ENCODE results near the gene PFDN4.
"Not testable (repeated sequence)": the region's sequence is repeated elsewhere in the genome, so short reads cannot be mapped to it uniquely, and the experiment has no call there.

The PFDN4 gene

GRCh38 chr20:54244113-54244512, 36.2 kb downstream of the PFDN4 start:
- no peak overlapping the region for H3K27ac ChIP-seq (ENCODE audit: low read depth, low read length)

GRCh38 chr20:54248705-54249104, 40.8 kb downstream of the PFDN4 start:
- not testable (repeated sequence) for H3K4ac ChIP-seq (ENCODE audit: low read depth, low read length); H2AK5ac ChIP-seq (ENCODE audit: low read length); DNase-seq; H3K56ac ChIP-seq (ENCODE audit: low read length); H3K9ac ChIP-seq (ENCODE audit: low read length); H2BK15ac ChIP-seq (replicated peaks; ENCODE audit: low read depth); H2BK120ac ChIP-seq (ENCODE audit: low read depth, low read length); H3K27me3 ChIP-seq (ENCODE audit: insufficient read depth, low read length, poor library complexity); H4K8ac ChIP-seq (ENCODE audit: low read depth, low read length); H3K23ac ChIP-seq (ENCODE audit: low read length); H3K36me3 ChIP-seq (ENCODE audit: control insufficient read depth, insufficient read depth, low read length); H3K18ac ChIP-seq (ENCODE audit: low read length); H3K4me1 ChIP-seq (ENCODE audit: control insufficient read depth, low read depth, low read length); H4K5ac ChIP-seq (ENCODE audit: low read length); H2BK5ac ChIP-seq (ENCODE audit: low read length); H3K79me1 ChIP-seq (ENCODE audit: low read length); H3K79me2 ChIP-seq (ENCODE audit: control insufficient read depth, insufficient read depth, low read length); H3K4me2 ChIP-seq (ENCODE audit: low read length); H3K27ac ChIP-seq (ENCODE audit: low read depth, low read length); H3K4me3 ChIP-seq (ENCODE audit: low read length)
- WGBS (ENCODE audit: extremely low coverage, insufficient coverage, low lambda C conversion rate), result no CpG with 5 or more reads among the region's 4 CpGs

More at GRCh38 chr20:54244113-54244512, 36.2 kb downstream of the PFDN4 start:
- Histone ChIP-seq H2AK5ac (ENCODE audit: low read length) (no peak overlapping the region), H3K27me3 (ENCODE audit: insufficient read depth, low read length, poor library complexity) (no peaks in the 10 kb centered on the region), H2BK15ac (replicated peaks; ENCODE audit: low read depth) (no peak overlapping the region), H3K4ac (ENCODE audit: low read depth, low read length) (no peak overlapping the region), H3K18ac (ENCODE audit: low read length) (no peak overlapping the region), H3K4me1 (ENCODE audit: control insufficient read depth, low read depth, low read length) (no peaks in the 10 kb centered on the region), H3K79me1 (ENCODE audit: low read length) (no peaks in the 10 kb centered on the region), H2BK5ac (ENCODE audit: low read length) (no peak overlapping the region), H3K79me2 (ENCODE audit: control insufficient read depth, insufficient read depth, low read length) (no peaks in the 10 kb centered on the region), H3K4me2 (ENCODE audit: low read length) (no peak overlapping the region), H4K8ac (ENCODE audit: low read depth, low read length) (no peak overlapping the region), H3K4me3 (ENCODE audit: low read length) (no peak overlapping the region), H3K56ac (ENCODE audit: low read length) (no peak overlapping the region), H3K9ac (ENCODE audit: low read length) (no peak overlapping the region), H4K5ac (ENCODE audit: low read length) (no peak overlapping the region), H3K36me3 (ENCODE audit: control insufficient read depth, insufficient read depth, low read length) (no peaks in the 10 kb centered on the region), H3K23ac (ENCODE audit: low read length) (no peak overlapping the region), H2BK120ac (ENCODE audit: low read depth, low read length) (no peak overlapping the region)
- no peak for DNase-seq
- no CpG with 5 or more reads among the region's 4 CpGs for WGBS (ENCODE audit: extremely low coverage, insufficient coverage, low lambda C conversion rate)

GRCh38 chr20:54250691-54251090, 42.8 kb downstream of the PFDN4 start:
- Histone ChIP-seq H3K4ac (ENCODE audit: low read depth, low read length) (no peak overlapping the region), H3K4me3 (ENCODE audit: low read length) (no peak overlapping the region), H3K18ac (ENCODE audit: low read length) (no peak overlapping the region), H3K9ac (ENCODE audit: low read length) (no peak overlapping the region), H3K27ac (ENCODE audit: low read depth, low read length) (no peak overlapping the region), H2AK5ac (ENCODE audit: low read length) (no peak overlapping the region), H4K5ac (ENCODE audit: low read length) (no peak overlapping the region), H3K79me2 (ENCODE audit: control insufficient read depth, insufficient read depth, low read length) (no peaks in the 10 kb centered on the region), H3K4me2 (ENCODE audit: low read length) (no peak overlapping the region), H3K56ac (ENCODE audit: low read length) (no peak overlapping the region), H3K23ac (ENCODE audit: low read length) (no peak overlapping the region), H3K79me1 (ENCODE audit: low read length) (no peaks in the 10 kb centered on the region), H4K8ac (ENCODE audit: low read depth, low read length) (no peak overlapping the region), H3K27me3 (ENCODE audit: insufficient read depth, low read length, poor library complexity) (no peaks in the 10 kb centered on the region), H2BK15ac (replicated peaks; ENCODE audit: low read depth) (no peak overlapping the region), H3K4me1 (ENCODE audit: control insufficient read depth, low read depth, low read length) (no peaks in the 10 kb centered on the region), H3K36me3 (ENCODE audit: control insufficient read depth, insufficient read depth, low read length) (no peaks in the 10 kb centered on the region), H2BK120ac (ENCODE audit: low read depth, low read length) (no peak overlapping the region), H2BK5ac (ENCODE audit: low read length) (no peak overlapping the region)
- DNase-seq, result no peak
- no CpG with 5 or more reads among the region's 10 CpGs for WGBS (ENCODE audit: extremely low coverage, insufficient coverage, low lambda C conversion rate)

GRCh38 chr20:54251096-54251495, 43.2 kb downstream of the PFDN4 start:
- WGBS (ENCODE audit: extremely low coverage, insufficient coverage, low lambda C conversion rate), result no CpG with 5 or more reads among the region's 3 CpGs
- no peak overlapping the region for H3K4me2 ChIP-seq (ENCODE audit: low read length)

GRCh38 chr20:54254596-54254995, 46.7 kb downstream of the PFDN4 start:
- no peak overlapping the region for H3K56ac ChIP-seq (ENCODE audit: low read length)
- no peaks in the 10 kb centered on the region for H3K36me3 ChIP-seq (ENCODE audit: control insufficient read depth, insufficient read depth, low read length)
- no peak overlapping the region for H2BK120ac ChIP-seq (ENCODE audit: low read depth, low read length)
- no peak for DNase-seq
- no peak overlapping the region for H3K18ac ChIP-seq (ENCODE audit: low read length)
- H3K27ac ChIP-seq (ENCODE audit: low read depth, low read length), result no peak overlapping the region
- H2AK5ac ChIP-seq (ENCODE audit: low read length), result no peak overlapping the region
- H3K4me3 ChIP-seq (ENCODE audit: low read length), result no peak overlapping the region
- no peaks in the 10 kb centered on the region for H3K4me1 ChIP-seq (ENCODE audit: control insufficient read depth, low read depth, low read length)
- no peak overlapping the region for H2BK5ac ChIP-seq (ENCODE audit: low read length)
- no peaks in the 10 kb centered on the region for H3K27me3 ChIP-seq (ENCODE audit: insufficient read depth, low read length, poor library complexity)
- H2BK15ac ChIP-seq (replicated peaks; ENCODE audit: low read depth), result no peak overlapping the region
- no peak overlapping the region for H3K4ac ChIP-seq (ENCODE audit: low read depth, low read length)
- no peak overlapping the region for H3K4me2 ChIP-seq (ENCODE audit: low read length)
- no CpG with 5 or more reads among the region's 4 CpGs for WGBS (ENCODE audit: extremely low coverage, insufficient coverage, low lambda C conversion rate)
- no peak overlapping the region for H3K9ac ChIP-seq (ENCODE audit: low read length)
- H3K23ac ChIP-seq (ENCODE audit: low read length), result no peak overlapping the region
- no peak overlapping the region for H4K8ac ChIP-seq (ENCODE audit: low read depth, low read length)
- no peak overlapping the region for H4K5ac ChIP-seq (ENCODE audit: low read length)
- H3K79me2 ChIP-seq (ENCODE audit: control insufficient read depth, insufficient read depth, low read length), result no peaks in the 10 kb centered on the region
- H3K79me1 ChIP-seq (ENCODE audit: low read length), result no peaks in the 10 kb centered on the region

More at GRCh38 chr20:54251096-54251495, 43.2 kb downstream of the PFDN4 start:
- H3K56ac ChIP-seq (ENCODE audit: low read length), result no peak overlapping the region
- H3K36me3 ChIP-seq (ENCODE audit: control insufficient read depth, insufficient read depth, low read length), result no peaks in the 10 kb centered on the region
- no peak overlapping the region for H2AK5ac ChIP-seq (ENCODE audit: low read length)
- H3K9ac ChIP-seq (ENCODE audit: low read length), result no peak overlapping the region
- H3K27me3 ChIP-seq (ENCODE audit: insufficient read depth, low read length, poor library complexity), result no peaks in the 10 kb centered on the region
- H3K79me1 ChIP-seq (ENCODE audit: low read length), result no peaks in the 10 kb centered on the region
- no peak overlapping the region for H3K4ac ChIP-seq (ENCODE audit: low read depth, low read length)
- no peak overlapping the region for H2BK5ac ChIP-seq (ENCODE audit: low read length)
- H2BK15ac ChIP-seq (replicated peaks; ENCODE audit: low read depth), result no peak overlapping the region
- H3K79me2 ChIP-seq (ENCODE audit: control insufficient read depth, insufficient read depth, low read length), result no peaks in the 10 kb centered on the region
- DNase-seq, result peak; percentile 49
- H4K8ac ChIP-seq (ENCODE audit: low read depth, low read length), result no peak overlapping the region
- H3K4me3 ChIP-seq (ENCODE audit: low read length), result no peak overlapping the region
- no peak overlapping the region for H2BK120ac ChIP-seq (ENCODE audit: low read depth, low read length)
- no peak overlapping the region for H4K5ac ChIP-seq (ENCODE audit: low read length)
- no peak overlapping the region for H3K27ac ChIP-seq (ENCODE audit: low read depth, low read length)
- no peak overlapping the region for H3K23ac ChIP-seq (ENCODE audit: low read length)
- H3K18ac ChIP-seq (ENCODE audit: low read length), result no peak overlapping the region
- H3K4me1 ChIP-seq (ENCODE audit: control insufficient read depth, low read depth, low read length), result no peaks in the 10 kb centered on the region

- Histone ChIP-seq H3K18ac (ENCODE audit: low read length) (no peak overlapping the region), H3K79me1 (ENCODE audit: low read length) (no peaks in the 10 kb centered on the region), H2AK5ac (ENCODE audit: low read length) (no peak overlapping the region), H3K4me1 (ENCODE audit: control insufficient read depth, low read depth, low read length) (no peaks in the 10 kb centered on the region), H3K56ac (ENCODE audit: low read length) (no peak overlapping the region), H4K8ac (ENCODE audit: low read depth, low read length) (no peak overlapping the region), H2BK15ac (replicated peaks; ENCODE audit: low read depth) (no peak overlapping the region), H3K36me3 (ENCODE audit: control insufficient read depth, insufficient read depth, low read length) (no peaks in the 10 kb centered on the region), H2BK5ac (ENCODE audit: low read length) (no peak overlapping the region), H2BK120ac (ENCODE audit: low read depth, low read length) (no peak overlapping the region), H3K4me2 (ENCODE audit: low read length) (no peak overlapping the region), H3K4me3 (ENCODE audit: low read length) (no peak overlapping the region), H4K5ac (ENCODE audit: low read length) (no peak overlapping the region), H3K23ac (ENCODE audit: low read length) (no peak overlapping the region), H3K4ac (ENCODE audit: low read depth, low read length) (no peak overlapping the region), H3K27ac (ENCODE audit: low read depth, low read length) (no peak overlapping the region), H3K9ac (ENCODE audit: low read length) (no peak overlapping the region), H3K79me2 (ENCODE audit: control insufficient read depth, insufficient read depth, low read length) (no peaks in the 10 kb centered on the region), H3K27me3 (ENCODE audit: insufficient read depth, low read length, poor library complexity) (no peaks in the 10 kb centered on the region)
- no CpG with 5 or more reads among the region's 5 CpGs for WGBS (ENCODE audit: extremely low coverage, insufficient coverage, low lambda C conversion rate)
- no peak for DNase-seq
Measured at GRCh38 chr20:54255157-54255556, 47.3 kb downstream of the PFDN4 start.

Measured in mesendoderm (in vitro differentiated cells).